Embryonic facial prominence (tissue), 1 donor: ENCODE data around the gene TRPM3.

ENCODE experiments used
- DNase-seq: peaks from one replicate; pipeline ENCODE4 v3.0.0-alpha.2; 2016; ENCODE audit errors: extremely low spot score

The TRPM3 gene

DNA sequence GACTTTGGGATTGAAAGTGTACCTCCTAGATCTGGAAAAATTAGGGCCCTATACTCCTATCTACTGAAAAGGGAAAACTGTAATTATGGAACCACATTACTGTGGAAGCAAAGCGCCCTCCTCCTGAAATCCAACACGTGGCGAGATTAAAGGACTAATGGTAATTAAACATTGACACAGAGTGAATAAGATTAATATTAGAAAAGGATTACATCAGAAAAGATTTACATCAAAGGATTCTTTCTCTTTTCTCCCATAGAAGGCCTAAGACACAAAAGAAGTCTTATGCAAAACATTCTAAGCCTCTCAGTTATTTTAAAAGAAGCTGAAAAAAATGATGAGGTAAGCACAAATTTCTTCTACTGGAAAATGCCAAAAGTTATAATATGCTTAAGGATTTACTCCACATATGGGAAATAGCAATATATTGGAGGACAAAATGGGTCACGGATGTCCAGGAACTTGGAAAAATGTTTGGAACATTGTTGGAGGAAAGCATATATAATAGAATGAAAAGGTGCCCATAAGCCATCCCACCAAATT, 227.8 kb downstream of the TRPM3 start:
- no peak for DNase-seq

DNA sequence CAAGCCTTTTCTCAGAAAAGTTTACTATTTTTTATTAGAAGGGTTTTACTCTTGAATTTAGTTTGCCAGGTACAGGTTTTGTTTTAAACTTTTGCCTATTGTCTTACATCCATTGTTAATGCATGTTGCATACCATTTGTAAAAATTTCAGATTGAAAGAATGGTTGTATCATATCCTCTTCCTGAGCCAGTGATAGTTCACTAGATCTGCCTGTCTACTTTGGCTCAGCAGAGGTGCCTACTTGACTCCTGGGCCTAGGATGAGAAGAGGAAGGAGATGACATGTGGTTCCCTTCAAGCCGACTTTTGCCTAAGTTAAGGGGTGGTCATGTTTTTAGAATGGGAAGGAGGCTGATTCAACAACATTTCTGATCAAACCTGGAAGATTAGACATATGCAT, 232.9 kb downstream of the TRPM3 start:
- DNase-seq = no peak

DNA sequence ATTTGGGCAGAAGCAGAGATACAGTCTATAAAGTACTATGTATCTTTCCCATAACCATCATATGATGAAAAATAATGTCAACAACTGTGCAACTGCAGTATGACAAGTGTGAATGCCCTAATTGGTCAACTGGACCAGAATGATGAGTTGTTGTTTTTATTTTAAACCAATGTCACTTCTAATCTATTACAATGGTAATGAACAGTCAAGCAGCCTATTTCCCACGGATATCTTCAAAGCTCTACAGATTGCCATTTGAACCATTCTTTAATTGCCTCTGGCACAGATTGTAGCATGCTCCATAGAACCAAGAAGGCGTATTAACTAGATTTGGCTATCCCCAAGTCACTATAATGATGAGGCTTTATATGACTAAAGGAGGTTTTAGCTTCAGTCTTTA, 233.6 kb downstream of the TRPM3 start:
- no peak for DNase-seq

DNA sequence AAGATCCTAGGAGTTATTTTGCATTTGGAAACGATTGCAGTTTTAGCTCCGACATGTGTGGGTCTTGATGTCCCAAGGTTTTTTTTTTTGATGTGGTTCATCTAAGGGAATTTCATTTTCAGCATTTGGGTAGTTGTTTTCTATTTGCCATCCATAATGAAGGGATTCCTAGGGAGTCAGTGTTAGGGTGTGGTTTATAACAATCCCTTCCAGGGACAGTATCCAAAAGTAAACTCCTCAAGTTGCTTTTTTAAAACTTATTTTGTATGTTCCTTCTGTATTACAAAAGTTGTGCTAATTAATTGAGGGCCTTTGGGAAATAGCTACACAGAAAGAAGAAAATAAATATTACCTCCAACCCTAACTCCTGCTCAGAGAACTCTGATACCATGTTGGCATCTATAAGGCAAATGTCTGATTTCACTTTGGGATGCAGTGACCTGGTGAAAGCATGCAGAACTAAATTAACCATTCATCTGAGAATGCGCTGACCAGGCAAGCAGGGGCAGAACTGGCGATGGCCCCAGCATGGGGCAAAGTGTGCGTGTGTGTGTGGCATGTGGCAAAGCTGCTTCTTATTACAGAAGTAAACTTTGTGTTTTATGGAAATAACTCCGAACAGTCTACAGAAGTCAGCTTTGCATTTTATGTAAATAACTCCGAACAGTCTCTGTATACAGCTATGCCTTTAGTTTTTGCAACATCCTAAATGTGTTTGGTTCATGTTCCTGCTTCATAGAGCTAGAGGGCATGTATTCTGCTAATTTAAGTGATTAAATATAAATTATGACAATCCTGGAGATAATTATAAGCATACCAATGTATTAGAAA, 237.2 kb downstream of the TRPM3 start:
- DNase-seq = no peak

DNA sequence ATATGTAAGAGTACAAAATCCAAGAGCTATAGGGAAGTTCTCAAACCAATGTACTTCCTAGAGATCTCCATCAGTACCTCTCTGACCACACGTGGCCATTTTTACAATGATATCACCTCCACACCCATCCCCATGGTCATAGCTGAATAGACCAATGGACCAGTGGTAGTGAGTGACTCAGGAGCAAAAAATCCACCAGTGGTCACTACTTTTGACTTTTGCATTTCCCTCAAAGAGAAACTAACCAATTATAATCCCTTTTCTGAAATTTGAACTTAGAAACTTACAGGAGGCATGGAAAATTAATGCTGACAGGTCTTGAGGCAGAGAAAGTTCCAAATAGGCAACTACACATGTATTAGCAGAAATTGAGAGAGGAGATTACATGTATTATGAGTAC, 238.4 kb downstream of the TRPM3 start:
- DNase-seq = no peak

DNA sequence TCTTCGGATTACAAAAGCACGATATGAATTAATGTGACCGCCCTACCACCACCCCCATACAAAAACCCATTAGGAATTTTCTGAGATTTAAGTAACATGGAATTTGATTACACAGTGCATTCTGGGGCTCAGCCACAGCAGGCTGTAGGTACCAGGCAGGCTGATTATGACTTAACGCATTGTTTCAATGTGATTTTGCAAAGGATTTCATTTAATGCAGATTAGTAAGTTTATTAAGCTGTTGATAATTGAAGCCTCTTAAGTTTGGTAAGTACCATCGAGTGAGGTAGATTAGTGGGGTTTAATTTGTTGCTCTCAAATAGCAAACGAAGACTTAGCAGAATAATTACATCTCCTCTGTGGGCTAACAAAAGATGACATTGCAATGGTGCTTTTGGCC, 240.1 kb downstream of the TRPM3 start:
- no peak for DNase-seq

DNA sequence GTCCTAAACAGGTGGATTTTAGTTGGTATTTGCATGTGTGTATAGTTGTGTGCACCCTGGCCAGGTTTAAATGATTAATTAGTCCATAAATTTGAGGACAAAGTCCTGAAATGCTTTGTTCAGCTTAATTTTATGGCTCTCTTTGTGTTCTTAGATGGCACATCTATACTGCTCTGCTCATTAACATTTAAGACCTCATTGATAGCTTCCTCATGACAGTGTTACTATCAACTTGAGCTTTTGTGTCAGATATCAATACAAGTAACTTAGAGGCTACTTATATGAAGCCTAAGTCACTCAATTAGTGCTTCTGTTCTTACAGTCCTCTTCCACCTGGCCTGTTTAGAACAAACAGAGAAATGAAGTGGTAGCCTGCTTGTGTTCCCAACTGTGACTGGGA, 240.9 kb downstream of the TRPM3 start:
- no peak for DNase-seq

DNA sequence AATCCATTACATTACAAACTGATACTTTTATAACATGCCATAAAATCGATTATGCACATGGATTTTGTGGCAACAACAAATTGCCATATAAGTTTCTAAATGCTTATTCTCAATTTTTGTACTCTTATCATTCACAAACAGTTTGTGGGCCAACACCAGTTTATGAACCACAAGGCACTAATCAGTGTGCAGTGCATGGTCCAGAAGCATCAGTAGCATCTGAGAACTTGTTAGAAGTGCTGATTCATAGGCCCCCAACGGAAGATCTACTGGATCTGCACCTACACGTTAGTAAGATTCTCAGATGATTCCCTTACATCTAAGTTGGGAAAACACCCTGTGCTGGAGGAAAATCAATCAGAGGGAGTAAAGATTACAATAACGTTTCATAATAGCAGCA, 242.8 kb downstream of the TRPM3 start:
- DNase-seq = no peak

DNA sequence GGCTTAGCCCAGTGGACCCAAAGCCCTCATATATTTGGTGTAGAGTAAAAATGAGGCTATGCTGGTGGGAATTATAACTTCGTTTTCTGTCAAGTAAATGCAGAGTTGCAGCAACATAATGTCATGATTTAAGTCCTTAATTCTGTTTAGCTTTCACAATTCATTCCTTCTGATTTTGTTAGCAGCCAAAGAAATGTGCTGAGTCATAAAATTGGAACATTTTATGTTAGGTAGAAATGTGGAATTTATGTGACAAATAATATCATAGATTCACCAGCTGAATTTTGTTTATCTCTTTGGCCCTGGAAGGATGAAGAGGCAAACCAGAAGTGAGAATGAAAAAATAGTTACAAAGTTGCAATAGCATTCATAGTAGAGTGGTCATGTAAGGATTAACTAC, 247.0 kb downstream of the TRPM3 start:
- DNase-seq = no peak

DNA sequence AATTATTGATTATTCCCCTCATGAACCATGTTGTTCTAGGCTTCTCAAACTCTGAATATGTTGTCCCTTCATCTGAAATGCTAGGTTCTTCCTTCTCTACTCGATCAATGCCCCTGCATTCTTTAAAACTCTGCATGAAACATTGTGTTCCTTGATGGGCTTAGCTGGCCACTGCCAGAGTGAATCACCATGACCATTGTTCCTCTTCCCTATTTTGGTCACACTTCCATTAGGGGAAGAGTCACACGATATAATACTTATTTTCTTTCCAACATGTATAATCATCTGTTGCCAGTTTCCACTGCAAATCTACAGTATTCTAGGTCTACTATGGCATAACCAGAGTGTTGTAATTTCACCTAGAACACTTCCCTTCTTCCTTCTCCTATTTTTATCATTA, 247.9 kb downstream of the TRPM3 start:
- DNase-seq = no peak

DNA sequence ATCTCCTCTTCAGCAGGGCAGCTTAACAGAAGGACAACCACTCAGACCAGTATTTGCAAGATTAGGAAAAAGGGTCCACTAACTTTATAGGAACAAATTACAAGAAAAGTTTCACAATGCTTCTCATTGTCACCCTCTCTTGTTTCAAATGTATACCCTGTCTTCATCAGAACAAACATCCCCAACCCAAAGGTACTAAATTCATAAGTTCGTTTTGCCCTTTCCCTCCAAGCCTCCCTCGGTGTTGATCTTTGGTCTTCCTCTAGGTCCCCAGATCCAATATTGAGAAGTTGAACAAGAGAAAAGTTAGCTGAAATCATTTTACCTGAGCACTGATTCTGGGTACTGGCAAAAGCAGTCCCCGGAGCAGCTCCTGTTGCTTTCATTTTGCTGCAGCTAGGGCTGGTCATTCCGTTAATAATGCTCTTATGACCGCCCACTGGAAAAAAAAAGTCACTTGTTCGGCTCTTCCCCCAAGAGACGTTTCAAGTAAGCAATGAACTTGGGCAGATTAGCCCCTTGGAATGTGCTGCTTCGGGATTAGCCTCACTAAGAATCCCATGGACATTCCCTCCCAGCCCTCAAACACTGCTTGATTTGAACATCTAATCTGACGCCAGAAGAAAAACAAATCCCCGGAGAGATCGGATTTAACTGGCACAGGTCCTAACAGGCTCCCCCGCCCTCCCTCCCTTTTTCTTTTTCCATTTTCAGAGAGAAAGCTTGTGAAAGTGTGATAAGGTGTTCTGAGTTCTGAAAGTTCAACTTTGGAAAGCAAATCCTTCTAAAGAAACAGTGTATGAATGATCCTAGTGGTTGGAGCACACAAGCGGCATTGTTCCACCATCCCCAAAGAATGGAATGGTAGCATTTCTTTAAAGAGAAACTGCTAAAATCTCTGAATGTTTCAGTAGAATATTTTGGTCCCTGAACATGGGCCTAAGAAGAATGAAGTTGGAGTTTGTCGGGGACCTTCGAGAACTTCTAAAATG, 252.5 kb downstream of the TRPM3 start:
- no peak for DNase-seq

DNA sequence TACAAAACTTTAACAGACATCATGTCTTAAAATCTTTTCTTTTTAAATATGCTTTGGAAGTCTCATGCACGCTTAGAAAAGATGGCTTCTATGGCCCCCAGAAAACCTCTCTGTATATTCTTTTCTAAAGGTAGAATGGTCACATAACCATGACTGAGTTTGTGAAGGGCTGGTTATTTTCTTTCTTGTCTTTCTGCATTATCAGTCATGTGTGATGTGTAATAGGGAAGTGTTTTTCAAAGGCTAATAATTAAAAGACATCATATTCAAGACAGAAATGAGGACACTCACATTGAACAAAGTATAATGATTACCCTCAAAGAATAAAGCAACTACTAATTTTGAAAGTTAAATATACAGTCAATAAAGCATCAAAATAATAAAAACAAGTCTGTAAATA, 253.4 kb downstream of the TRPM3 start:
- no peak for DNase-seq

DNA sequence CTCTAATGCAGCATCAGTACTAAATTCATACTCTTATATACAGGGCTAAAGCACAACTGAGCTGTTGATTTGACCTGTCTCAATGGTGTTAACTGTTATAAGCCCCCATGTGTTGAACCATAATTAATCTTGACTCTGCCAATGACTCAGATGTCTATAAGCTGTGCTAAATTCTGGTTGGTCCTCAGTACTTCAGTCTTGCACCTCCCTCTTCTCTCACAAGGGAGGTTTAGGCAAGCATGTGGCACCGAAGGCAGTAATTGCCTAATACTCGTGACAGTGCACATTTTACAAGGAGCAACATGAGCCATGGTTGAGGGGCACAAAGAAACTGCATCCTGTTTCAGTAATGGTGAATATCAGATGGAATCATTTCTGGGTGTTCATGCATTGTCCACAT, 255.9 kb downstream of the TRPM3 start:
- DNase-seq = no peak

DNA sequence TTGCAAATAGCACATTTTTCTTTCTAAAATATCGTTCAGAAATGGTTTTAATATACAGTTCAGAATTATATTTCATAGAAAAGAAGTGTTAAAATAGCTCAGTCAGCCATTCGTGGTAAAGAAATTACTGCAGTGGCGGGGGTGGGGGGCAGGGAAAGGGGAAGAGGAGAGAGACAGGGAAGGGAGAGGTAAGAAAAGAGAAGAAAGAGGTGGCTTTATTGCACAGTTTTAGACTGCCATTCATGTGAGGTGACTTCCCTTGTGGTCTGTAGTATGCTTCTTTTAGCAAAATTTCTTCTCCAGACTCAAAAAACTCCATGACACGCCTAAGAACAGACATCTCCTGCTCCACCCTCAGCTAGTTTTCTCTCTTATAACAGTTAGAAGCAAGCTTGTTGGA, 259.6 kb downstream of the TRPM3 start:
- no peak for DNase-seq

DNA sequence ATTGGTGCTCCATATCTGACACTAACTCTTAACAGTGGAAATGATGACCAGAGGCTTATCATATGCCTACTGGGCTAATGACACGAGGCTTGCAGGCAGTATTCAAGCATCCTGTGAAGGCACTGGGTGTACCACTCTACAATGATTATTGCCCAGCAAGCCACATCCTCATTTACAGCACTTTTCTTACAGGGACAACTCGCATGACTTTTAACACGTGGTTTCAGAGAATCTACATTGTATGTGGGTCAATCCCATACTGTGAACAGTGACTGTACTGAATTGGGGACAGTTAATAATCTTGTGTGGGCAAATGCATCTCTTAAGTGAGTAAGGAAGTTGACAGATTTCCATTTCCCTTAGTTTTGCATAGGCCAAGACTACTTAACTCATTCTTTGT, 260.0 kb downstream of the TRPM3 start:
- no peak for DNase-seq

DNA sequence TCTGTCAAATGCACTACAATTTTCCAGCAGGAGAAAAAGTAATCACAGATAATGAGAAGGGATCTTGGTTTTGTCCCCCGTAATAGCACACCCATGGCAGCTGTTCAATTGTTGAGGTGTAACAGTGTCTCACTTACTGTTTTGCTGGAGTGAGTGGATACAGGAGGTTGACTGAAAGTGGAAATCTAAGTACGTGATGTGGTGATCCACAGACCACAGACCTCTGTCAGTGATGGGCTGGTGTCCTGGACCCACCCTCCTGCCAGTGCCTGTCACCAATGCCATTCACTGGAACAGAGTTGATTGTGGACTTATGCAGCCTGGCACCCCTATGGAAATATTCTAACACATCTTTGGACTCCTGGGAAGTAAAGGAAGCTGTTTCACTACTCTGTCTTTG, 261.7 kb downstream of the TRPM3 start:
- no peak for DNase-seq

DNA sequence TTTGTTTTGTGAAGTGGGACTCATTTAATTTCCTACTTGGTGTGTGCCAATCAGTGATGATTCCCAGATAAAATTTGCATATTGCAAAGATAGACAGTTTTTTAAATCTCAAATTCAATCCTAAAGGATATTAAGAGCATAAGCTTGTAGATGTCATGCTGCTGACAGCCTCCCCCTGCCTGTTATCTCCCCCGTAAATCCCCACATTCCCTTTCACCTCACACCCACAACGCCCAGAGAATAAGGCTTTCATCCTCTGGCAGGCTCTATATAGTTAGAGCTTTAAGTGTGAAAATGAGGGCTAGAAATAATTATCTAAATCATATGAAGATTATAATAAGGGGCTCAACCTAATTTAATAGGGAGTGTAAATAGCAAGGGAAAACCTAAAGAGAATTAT, 265.0 kb downstream of the TRPM3 start:
- DNase-seq = no peak

DNA sequence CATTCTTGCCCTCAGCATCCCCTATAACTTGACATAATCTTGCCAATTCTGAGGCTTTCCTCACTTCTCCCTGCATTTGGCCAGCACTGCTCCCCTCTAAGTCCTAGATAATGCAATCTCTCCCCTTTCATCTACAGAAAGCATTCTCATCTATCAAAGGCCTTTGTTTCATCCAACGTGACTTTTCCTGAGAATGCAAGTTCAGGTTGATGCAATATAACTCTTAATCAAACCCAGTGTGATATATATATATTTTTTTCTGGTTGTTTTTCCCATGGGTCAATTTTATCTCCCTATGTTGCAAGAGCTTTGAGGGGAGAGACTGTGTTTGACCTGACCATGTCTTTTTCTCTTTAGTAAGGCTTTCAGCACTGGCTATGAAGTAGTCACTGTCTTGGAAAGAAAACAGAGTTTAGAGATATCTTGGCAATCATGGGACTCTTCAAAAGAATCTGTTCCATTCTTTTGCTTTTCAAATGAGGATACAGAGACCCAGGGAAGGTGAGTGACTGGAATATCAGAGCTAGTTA, 268.6 kb downstream of the TRPM3 start:
- DNase-seq = no peak

DNA sequence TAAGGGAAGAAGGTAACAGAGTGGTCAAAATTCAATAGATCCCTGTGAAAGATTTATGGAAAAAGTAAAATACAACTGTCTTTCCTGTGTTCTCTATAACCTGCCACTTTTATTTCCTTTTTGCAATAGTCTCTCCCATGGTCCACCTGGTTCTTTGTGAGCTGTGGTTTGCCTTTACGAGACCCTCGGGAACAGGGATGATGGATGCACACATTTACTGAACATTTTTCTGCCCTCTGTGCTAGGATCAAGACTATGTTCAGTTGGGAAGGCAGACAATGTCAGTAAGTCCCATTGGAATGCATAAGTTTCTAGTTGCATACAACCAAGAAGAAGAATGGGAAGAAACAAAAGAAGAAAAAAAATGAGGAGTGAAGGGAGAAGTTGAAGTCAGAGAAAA, 281.2 kb downstream of the TRPM3 start:
- no peak for DNase-seq

DNA sequence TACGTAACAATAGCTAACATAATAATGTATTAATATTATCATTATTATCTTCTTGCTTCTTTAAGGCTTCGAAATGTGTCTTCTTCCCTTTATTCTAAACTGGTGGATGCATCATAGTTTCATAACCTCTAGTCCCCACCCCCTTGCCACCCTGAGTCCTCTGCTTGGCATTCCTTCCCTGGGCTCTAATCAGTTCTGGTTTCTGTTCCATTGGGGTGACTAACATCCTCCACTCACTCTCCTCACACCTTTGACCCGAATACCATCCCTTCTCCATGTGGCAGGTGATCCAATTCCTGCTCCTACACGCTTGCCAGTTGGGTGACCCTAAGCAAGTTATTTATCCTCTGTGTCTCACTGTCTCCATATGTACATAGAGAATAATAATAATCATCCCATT, 286.1 kb downstream of the TRPM3 start:
- DNase-seq = no peak

DNA sequence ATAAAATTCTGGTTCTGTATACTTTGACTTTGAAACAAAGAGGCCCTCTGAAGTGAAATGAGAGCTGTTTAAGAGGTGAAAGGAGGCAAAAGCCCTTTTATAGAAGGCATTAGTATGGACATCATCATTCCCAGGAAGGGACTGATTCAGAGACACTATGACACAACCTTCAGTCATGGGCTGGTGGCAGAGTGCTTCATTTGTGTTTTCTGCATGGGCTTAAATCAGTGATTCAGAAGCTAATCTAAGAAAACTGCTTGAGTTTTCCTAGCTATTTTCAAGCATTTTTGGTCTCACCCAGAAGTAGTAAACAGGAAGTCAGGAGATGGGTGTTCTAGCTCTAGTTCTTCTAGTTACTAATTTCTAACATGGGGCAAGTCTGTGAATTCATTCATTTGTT, 288.9 kb downstream of the TRPM3 start:
- DNase-seq = no peak

DNA sequence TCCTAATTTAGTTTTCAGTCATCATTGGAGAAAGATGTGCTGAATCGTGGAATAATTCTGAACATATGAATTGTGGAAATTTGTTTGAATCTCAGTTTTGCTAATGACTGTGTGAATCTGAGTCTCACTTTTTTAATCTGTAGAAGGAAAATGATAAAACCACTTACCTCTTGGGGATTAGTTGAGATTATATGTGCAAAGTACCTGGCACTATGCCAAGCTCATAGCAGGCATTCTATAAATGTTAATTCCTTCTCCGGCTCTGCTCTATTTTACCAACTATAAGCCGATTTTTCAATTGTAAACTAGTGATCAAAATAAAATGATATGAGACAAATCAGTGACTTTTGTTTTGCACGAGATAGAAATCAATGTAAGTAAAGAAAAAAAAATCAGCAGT, 290.8 kb downstream of the TRPM3 start:
- DNase-seq = no peak
